Measurements from ENCODE around the gene GAN.

- TF ChIP-seq MAX (IDR thresholded peaks at IDR 0.05) (no peak), RAD21 (IDR thresholded peaks at IDR 0.05; ENCODE audit: low read depth) (no peak), YY1 (IDR thresholded peaks at IDR 0.05; ENCODE audit: low read depth) (no peak), TCF12 (IDR thresholded peaks at IDR 0.05; ENCODE audit: low read depth) (no peak), FOXM1 (IDR thresholded peaks at IDR 0.05; ENCODE audit: borderline replicate concordance, low read depth) (no peak), EP300 (IDR thresholded peaks at IDR 0.05; ENCODE audit: borderline replicate concordance) (no peak), EGR1 (IDR thresholded peaks at IDR 0.05) (no peak), NFIC (IDR thresholded peaks at IDR 0.05) (no peak)
Measured at GRCh38 chr16:81347425-81347824, 32.7 kb downstream of the GAN start.
